Activated T-cell treated with anti-CD3 and anti-CD28 coated beads for 48 hours (primary cell): Measurements from ENCODE around the gene SLC6A18.

Experiments
- DNase-seq: peaks from one replicate; pipeline ENCODE4 v3.0.0-alpha.2; 2020; ENCODE audit warnings: low read depth

The SLC6A18 gene, protein sequence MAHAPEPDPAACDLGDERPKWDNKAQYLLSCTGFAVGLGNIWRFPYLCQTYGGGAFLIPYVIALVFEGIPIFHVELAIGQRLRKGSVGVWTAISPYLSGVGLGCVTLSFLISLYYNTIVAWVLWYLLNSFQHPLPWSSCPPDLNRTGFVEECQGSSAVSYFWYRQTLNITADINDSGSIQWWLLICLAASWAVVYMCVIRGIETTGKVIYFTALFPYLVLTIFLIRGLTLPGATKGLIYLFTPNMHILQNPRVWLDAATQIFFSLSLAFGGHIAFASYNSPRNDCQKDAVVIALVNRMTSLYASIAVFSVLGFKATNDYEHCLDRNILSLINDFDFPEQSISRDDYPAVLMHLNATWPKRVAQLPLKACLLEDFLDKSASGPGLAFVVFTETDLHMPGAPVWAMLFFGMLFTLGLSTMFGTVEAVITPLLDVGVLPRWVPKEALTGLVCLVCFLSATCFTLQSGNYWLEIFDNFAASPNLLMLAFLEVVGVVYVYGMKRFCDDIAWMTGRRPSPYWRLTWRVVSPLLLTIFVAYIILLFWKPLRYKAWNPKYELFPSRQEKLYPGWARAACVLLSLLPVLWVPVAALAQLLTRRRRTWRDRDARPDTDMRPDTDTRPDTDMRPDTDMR

DNA sequence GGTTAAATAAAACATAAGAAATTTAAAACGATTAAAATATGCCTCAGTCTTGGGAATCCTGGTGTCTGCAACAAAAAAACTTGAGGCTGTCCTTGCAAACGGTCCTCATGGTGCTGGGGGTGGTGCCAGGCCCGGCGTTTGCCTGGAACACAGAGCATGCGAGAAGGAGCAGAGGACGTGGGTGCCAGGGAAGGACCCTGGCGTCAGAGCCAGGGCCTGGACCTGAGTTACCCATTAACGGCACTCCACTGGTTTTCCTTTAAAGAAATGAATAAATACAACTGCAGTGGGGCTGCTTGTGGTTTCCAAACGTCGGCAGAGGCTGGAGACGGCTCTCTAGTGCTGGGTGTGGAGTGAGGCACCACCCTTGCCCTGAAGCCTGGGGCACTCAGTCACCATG, at the start of gene SLC6A18:
SLC6A18 (plus strand) TSS at position 301 of the 400 bp plus-strand sequence; CDS start at position 398, 97 bp downstream.
- no peak for DNase-seq

DNA sequence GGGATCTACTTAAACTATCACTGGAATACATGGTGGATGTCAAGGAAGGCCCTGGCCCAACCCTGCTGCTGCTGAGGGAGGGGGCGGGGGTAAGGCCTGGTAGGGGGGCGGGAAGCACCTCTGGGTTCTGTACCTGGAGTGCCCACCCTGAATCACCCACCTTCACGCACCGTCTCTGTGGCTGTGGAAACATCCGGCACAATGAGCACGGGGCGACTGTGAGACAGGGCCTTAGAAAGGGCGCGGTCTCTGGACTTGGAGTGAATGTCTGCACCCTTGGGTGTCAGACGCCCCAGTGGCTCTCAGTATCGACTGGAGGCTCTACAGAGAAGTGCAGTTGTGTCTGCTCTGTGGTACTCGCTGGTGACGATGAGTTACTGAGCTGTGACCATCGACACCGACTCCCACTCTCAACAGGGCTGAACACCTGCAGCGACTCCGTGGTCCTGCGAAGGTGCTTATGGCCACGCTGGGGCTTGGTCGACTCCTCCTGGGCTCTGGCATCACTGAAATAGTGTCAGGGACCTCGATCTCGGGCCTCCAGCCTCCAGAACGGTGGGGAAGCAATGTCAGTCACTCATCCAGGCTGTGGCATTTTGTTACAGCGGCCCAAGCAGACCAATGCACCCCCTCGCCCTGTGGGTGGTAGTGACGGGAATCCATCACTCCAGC, 49.2 kb upstream of the SLC6A18 start:
- no peak for DNase-seq

DNA sequence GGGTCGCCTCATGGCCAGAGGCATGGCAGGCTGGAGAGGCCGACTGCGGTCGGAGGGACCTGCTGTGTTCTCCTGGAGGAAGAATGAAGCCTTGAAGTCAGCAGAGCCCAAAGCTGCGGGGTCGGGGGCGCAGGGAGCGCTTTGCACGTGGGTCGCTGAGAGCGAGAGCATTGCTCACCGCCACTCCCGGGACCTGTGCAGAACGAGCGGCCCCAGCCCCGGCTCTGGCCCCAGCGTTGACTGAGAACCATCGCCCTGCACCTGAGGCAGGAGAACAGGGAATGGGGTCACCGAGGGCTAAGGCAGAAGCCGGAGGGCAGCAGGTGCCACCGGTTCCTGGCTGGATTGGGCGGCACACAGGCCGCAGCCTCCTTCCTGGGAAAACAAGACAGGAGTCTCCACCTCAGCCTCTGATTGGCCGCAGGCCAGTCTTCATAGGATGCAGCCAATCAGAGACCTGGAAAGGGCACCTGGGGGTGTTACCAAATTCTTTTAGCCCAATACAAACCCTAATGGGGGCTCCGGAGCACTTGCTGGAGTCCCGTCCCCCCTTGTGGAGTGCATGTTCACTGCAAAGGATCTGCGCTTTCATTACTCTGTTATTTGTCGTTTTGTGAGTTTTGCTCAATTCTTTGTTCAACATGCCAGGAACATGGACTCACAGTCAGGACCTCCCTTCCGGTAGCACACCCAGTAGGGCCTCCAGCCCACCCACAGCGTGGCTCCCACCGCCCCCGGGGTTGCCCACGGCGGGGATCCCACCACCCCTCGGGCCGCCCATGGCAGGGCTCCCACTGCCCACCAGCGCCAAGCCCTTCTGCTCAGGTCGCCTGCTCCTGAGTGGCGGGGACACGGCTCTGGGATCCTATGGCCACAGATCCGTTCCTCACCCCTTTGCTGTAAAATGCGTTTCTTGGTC, 48.4 kb upstream of the SLC6A18 start:
- DNase-seq, result no peak

DNA sequence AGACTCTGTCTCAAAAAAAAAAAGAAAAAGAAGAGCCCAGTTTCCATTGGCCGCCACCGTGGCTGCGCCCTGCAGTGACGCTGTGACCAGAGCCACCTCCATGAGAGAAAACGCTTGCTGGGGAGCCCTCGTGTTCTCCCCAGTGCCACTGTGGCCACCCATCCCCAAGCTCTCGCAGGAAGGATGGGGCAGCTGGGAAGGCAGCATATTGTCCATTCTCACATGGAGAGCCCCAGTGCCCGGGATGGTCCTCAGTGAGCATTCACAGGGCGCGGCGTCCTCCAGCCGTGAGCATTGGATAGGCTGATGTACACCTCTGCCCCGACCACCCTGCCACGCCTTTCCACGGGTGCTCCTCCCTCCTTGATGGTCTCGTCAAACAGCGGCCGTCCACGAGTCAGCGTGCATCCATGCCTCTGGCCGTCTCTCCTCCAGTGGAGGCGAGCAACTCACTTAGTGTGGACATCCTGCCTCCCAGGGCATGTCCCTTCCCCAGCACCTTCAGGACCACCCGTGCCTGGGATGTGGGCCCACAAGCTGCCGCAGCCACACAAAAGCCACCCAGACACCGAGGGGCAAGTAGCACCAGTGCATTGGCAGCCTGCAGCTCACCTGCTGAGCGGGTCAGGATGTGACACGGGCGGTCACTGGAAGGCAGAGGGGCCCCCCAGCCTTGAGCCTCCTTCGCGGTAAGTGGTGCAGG, 47.2 kb upstream of the SLC6A18 start:
- DNase-seq, result no peak

DNA sequence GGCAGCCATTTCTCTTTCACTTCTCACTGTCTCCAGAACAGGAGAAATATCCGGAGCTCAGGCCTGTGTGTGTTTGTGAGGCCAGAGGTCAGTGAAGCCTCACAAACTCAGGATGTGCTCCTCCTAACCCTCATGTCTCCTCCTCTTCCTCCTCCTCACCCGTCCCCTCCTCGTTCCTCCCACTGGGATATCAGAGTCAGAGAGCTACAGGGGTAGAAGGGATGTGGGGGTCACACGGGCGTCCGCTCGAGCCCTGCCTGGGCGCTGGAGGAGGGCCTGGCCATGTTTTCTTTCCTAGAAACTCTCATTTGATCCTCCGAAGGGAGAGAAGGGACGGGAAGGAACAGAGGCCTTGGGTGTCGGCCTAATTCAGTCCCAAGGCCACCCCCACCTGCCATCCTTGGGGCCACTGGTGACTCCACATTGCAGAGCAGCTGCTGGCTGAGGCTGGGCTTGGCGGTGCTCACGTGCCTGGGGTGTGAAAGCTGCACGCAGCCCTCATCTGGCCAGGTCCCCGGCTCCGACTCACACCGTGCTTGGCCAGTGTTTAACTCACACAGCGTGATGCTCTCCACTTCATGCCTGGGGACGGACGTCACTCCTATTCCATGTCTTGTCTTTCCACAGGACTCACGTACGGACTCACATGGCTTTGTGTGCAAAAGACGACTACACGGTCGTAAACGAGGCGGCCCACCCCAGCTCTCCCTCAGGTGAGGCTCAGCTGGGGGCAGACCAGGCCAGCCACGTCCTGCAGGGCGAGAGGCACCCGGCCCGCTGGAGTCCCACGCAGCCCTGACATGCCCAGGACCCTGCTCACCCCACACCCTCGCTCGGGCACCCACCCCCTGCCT, 46.4 kb upstream of the SLC6A18 start:
- no peak for DNase-seq

- no peak for DNase-seq
These were observed 45.8 kb upstream of the SLC6A18 start for GRCh38 chr5:1179383-1179715.

GRCh38 chr5:1180096-1180495, 45.1 kb upstream of the SLC6A18 start:
- DNase-seq, result no peak

- DNase-seq, result no peak
These were observed 44.3 kb upstream of the SLC6A18 start for GRCh38 chr5:1180841-1181271.

- no peak for DNase-seq
These were observed 43.5 kb upstream of the SLC6A18 start for GRCh38 chr5:1181451-1182359.

GRCh38 chr5:1182360-1182632, 42.9 kb upstream of the SLC6A18 start:
- no peak for DNase-seq

- DNase-seq, result no peak
These were observed 42.4 kb upstream of the SLC6A18 start for GRCh38 chr5:1182633-1183423.

- no peak for DNase-seq
These were observed 41.6 kb upstream of the SLC6A18 start for GRCh38 chr5:1183424-1184162.

- no peak for DNase-seq
These were observed 41.1 kb upstream of the SLC6A18 start for GRCh38 chr5:1184163-1184470.

DNA sequence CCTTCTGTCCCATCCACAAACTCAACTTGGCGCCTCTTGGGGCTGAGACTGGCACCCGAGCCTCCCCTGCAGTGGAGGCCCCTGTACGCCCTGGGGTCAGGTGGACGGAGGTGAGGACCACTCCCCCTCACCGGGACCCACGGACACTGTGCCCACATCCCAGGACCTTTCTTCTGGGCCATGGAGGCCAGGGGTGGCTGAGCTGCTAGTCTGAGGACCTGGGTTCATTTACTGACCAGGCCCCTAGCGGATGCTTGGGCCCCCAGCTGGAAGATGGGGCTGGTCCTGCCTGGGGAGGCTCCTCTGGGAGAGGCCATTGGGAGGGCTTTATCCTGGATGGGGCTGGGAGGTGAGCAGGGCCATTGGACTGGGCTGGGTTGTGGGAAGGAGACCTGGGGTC, 40.7 kb upstream of the SLC6A18 start:
- DNase-seq, result no peak

- no peak for DNase-seq
These were observed 40.0 kb upstream of the SLC6A18 start for GRCh38 chr5:1185038-1185627.

- DNase-seq, result no peak
These were observed 39.4 kb upstream of the SLC6A18 start for GRCh38 chr5:1185629-1186350.
